Stimulated activated CD8-positive, alpha-beta memory T cell treated with anti-CD3 and anti-CD28 coated beads, Interleukin-4, amount 100 ng/mL, for 24 hours (primary cell): ENCODE measurements around the gene LPP.
A peak's percentile ranks its signal among the peaks of the same experiment; 100 is the strongest.

ENCODE experiments used
- DNase-seq: peaks from one replicate; pipeline ENCODE4 v3.0.0-alpha.2; 2020; ENCODE audit warnings: low read depth

The LPP gene

DNA sequence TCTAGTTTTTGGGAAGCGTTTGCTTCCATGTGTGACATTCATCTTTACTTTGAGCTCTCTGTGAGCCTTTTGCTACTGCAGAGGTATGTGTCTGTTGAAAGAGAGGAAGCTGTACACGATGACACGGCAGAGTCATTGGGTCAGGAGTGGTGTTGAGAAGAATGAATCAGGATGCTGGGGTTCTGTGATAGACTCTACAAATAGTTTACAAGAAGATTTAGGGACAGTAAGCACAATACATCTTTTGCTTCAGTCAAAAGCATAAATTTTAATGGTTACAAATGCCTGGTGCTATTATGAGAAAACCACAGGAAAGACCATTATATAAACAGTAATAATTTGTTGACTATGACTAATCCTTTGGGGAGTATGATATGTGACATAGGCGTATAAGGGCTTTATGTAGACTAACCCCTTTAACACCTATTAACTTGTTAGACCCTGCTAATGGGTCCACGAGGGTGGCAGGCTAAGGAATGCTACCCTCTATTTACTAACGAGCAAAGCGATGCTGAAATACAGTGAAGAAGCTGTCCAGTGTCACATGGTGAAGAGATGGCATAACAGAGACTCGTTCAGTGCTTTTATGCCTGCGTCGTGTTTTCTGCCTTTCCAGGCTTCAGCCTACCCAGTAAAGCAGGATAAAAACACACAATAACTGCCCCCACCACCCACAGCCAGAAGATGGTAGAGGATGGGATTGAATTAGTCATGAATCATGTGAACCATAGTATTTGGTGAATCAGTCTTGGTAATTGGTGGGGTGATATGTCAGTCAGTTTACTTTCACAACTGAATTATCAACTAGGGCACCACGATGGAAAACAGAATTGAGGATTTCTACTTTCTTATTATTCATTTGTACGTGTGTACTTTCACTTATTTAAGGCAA is 118.8 kb downstream of the LPP start:
- DNase-seq, result no peak

DNA sequence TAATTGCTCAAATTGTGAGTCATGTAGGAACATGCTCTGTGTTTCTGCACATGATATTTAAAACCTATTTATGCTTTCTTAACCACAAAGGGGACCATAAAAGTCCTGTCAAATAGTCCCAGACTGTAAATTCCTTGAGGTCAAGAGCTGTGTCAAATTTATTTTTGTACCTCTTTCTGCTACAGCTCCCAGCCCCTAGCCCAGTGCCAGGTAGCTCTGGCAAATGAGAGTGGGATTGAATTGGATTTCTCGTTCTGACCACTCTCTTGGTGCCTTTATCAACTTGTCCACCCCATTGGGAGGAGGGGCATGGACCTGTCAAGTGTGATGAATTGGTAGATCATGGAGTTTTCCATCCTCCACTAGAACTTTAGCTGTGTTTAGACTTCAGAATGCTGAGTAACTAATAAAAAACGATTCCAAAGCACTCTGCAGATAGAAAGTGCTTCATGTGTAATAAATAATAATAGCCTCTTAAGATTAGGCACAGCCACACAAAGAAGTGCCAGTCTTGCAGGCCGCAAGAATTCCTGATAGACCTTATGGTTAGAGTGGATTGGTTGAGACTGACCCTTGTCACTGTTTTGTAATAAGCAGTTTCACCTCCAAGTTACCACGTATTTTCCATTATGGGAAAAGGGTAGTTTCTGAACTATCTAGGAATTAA is 120.4 kb downstream of the LPP start:
- no peak for DNase-seq

DNA sequence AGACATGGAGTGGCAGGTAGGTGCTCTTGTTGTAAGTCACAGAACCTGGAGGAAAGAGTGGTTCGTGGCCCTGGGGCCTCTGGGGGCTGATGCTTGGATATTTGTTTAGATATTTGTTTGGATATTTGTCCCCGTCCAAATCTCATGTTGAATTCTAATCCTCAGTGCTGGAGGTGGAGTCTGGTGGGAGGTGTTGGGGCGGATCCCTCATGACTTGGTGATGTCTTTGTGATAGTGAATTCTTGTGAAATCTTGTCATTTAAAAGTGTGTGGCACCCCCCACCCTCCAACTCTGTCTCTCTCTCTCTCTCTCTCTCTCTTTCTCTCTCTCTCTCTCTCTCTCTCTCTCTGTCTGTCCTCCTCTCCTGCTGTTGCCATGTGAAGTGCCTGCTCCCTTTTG is 122.4 kb downstream of the LPP start:
- no peak for DNase-seq

DNA sequence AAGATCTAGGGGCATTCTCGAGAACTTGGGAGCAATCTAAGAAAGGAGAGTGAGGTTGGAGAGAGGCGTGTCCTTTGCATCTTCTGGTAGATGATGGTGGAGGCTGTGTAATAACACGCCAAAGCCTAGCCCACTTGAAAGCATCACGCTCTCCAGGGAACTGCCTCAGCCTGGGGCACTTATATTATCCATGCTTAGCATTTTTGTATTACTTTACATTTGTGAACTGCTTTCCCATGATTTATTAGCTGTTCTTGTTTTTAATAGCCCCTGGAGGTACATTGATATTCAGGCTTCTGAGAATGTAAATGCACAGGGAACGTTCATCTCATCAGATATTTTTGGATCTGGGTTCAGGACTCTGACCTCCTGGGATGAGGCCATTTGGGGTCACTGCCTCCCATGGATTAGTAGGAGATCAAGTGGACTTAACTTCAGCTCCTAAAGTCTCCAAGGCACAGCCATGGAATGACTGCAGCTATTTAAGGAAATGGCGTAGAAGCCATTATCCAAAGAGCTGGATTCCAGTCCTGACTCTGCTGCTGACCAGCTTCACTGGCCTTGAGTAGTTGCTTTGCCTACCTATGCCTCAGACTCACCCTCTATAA is 124.9 kb downstream of the LPP start:
- DNase-seq, result no peak

DNA sequence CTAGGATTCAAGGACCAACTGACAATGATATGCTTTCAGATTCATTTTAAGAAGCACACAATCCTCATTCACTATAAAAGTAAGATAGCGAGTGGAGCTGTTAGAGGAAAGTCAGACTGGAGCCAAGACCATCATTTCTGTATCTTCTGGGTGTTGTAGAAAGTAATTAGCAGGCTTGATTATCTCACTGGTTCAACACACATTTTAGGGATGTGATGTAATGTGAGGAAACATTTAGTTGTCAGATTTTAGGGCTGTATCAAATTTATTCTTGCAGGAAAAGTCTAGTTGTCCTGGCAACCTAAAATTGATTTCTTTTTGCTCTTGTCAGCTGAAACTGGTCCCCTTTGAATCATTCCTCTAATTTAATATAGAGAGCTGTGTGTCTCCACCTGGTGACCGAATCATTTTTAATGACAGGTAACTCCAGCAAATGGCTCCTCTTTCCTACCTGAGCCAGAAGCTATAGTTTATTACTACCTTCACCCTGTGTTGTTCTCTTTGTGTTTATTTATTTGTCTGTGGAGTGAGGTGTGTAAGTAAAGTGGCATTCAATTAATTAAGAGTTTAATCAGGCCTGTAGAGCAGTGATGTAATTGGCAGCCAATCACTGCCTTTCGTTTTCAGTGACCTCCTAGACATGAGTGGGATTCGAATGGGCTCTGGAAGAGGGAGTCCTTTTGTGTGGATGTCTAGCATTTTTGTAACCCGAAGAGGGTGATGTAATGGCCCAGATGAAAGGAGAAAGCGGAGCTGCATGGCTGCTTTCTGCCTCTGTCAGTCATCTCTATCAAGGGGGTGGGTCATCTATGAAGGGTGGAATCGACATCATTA is 125.8 kb downstream of the LPP start:
- no peak for DNase-seq

DNA sequence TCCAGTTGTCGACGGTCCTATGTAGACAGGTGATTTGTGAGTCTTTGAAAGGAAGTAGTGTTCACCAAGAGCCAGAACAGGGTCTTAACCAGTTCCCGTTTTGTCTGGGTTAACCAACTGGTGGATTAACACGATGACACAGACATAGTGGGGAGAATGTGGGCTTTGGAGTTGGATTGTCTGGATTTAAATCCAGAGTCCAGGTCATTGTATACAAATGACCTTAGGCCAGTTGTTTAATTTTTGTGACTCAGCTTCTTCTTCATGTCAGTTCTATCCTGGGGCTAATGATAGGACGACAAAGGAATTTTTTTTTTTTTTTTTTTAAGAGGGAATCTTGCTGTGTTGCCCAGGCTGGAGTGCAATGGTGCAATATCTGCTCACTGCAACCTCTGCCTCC is 126.7 kb downstream of the LPP start:
- no peak for DNase-seq

DNA sequence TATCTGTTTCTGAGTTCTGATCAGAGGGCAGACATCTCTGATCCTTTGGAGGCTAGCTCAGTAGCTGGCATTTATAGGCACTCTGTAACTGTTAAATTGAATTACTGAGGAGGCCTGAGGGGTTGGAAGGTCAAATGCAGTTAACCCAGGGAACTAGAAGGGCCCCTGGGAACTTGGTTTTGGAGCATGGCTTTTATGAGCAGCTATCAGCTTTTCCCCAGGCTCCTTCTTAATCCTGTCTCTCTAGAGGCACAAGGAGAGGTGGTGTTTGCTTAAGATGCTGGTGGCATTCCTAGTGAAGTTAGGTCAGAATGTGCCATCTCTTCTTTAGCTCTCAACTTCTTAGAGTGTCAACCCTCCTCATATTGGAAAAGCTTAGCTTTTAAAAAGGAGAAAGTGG is 128.9 kb downstream of the LPP start:
- DNase-seq, result no peak

DNA sequence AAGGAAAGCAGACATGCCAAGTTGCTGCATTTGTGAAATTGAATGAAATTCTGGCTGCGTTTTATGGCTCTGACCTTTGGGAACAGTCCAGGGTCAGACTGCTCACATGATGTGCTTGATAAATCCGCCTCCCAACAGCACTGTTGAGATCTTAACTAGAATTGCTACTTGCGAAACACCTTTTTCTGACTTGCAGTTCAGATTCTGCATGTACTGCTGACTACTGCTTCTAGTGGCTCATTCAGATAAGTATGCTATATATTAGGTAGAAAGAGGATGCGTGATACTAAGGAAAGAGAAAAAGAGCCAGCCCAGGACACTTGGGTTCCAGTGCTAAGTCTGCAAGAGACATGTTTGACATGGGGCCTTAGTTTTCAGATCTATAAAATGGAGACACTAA is 129.4 kb downstream of the LPP start:
- DNase-seq, result no peak

DNA sequence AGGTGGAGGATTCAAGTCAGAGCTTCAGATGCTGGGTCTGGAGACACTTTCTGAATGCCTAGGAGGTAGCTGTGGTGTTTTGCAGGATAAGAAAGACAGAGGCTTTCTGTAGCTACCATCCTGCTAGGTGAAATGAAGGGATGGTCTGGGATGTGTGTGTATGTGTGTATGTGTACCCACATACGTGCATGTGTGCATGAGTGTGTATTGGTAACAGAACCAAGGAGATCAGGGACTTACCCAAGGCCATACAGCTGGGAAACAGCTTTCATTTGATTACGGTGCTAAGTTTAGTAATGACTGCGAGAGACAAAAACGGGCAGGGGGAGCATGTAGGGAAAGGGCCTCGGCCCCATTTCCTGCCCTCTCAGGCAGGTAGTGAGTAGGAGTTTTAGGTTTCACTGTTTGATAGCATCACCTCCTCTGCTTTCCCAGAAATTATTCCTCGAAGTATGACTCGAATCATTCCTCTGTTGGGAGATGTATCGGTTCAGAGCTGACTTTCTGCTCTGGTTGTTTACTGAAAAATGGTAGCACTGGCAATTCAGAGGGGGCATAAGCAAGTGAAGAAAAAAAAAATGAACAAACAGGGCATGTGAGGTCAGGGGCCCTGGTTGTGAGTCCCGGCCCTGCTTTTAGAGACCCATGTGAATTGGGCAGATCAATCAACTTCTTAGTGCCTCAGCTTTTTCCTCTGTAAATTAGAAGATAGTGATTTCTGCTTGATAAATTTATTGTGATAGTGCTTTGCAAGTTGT is 130.7 kb downstream of the LPP start:
- DNase-seq, result peak; percentile 30

DNA sequence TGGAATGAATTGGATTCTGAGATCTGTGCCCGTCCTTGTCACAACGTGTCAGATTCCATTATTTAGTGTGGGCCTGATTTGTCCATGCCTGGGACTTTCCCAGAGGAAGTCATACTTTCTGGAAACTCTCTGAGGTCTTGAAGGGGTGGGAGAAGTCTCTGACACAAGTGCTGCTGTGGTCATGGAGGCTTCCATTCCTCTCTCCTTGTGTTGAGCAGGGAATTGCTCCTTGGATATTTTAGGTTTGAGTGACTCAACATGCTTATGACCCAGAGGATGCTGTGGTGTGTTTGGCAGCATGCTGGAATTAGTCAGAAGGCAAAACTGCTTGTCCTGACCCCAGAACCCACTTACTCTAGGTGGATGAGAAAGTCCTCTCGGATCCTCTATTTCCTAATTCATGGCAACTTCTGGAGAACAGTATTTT is 132.1 kb downstream of the LPP start:
- DNase-seq, result no peak

DNA sequence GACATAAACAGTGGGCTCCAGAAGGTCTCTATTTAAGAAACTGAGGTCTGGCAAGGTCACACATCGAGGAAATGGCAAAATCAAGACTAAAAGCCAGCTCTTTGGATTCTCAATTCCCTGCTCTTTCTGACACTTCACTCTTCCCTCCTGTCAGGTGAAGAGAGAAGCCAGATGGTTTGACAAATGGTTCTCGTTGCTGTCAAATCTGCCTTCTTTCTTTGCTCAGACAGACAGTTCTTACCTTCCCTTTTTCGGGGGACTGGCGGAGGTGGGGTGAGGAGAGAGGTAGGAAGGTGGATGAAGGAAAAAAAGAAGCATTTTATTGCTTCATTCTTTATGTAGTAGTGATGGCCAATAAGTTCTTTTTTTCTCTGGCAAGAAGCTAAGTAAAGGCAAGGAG is 133.4 kb downstream of the LPP start:
- DNase-seq, result no peak

DNA sequence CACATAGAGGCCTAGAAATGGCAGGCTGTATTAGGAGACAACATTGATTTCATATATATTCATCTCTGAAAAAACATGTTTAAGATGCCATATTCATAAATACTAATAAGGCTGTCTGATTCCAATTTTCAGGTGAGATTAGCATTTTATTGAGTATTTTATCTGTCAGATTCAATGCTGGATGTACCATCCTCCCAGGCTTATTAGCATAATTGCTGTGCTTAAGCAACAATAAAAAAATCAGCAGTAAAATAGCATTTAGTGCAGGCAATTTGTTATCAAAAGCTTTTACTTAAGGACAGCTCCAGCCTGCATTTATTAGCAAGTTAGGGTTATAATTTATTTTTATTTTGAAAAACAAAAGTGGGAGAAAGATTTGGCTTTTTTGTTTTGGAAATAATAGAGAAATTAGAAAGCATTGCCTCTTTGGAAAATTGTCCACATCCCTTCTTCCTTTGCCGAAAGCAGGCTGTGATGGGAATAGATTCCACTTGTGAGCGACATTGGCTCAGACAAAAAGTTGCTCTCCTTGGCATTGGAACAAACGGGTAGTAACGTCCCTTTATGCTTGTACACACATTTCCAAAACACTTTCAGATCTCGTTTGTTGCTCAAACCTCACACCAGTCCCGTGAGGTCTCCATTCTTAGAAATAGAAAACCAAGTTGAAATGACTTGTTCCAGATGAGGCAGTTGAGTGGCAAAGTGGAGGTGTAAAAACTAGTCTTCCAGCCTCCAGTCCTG is 134.0 kb downstream of the LPP start:
- DNase-seq, result no peak

DNA sequence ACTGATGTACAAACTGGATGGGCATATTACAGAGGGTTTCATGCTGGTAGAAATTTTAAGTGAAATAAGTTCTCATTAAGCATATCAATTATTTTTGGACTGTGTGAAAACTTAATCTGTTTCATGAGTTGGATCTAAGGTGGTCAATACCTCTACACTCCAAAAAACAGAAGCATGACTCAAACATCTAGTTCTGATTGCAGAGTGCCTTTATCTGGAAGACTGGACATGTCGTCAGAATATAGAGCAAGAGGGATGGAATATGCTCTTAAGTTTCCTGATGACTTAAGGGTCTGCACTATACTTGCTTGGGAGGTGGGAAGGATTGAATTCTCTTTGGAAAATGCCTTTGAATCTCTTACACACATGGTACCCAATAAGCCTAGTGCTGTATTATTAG is 138.3 kb downstream of the LPP start:
- no peak for DNase-seq

DNA sequence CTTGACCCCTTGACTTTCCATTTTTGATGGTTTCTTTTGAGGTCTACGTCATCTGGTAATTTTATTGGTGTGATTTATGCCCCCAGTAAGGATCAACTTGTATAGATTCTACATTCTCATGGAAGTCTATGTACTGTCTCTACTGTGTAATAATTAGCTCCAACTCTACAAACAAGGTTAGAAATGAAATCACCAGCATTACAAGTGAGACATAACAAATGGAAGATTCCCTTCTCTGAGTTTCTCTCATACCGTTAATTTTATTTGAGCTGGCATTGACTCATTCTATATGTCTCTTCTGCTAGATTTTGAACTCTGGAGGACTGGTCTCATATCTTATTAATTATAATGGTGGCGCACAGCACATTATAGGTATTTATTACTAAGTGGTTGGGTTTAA is 138.9 kb downstream of the LPP start:
- DNase-seq, result no peak

DNA sequence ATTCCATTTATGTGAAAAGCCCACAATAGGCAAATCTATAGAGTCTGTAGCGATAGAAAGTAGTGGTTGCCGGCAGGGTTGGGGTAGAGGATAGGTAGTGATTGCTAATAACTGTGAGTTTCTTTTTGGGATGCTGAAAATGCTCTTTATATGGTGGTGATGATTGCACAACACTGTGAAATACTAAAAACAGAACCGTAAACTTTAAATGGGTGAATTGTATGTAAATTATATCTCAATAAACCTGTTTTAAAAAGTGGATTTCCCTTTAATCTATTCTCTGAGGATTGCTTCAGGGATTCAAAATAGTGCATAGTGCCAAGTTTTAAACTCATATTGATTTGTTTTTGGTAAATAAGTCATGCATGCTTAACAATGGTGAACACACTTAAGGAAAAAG is 140.2 kb downstream of the LPP start:
- no peak for DNase-seq

DNA sequence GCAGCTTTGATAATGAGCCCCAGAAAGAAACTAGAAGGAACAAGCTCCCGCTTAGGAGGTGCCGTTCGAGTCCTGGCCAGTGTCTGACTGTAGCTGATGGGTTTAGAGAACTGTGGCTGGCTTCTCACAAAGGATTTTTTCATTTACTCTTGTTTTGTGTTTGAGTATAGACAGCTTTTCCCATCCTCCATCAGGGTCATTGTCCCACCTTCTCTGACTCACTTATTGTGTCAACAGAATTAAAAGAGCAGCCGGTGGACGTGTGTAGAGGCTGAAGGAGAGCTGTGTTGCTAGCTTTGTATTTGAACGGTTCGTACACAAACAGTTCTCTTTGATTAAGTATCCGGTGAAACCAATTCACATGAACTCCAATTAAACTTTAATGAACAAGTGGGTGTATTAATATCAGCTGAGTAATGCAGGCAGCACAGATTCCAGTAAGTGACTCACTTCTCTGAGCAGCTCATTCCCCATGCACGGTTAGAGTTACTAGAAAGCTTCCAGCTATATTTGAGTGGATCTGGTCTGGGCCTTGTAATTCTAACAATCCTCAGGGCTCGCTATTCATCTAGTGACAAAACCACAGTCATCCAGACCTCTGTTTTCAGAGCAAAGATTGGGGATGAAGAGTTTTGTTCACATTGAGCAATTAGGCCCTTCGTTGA is 141.0 kb downstream of the LPP start:
- DNase-seq, result no peak

DNA sequence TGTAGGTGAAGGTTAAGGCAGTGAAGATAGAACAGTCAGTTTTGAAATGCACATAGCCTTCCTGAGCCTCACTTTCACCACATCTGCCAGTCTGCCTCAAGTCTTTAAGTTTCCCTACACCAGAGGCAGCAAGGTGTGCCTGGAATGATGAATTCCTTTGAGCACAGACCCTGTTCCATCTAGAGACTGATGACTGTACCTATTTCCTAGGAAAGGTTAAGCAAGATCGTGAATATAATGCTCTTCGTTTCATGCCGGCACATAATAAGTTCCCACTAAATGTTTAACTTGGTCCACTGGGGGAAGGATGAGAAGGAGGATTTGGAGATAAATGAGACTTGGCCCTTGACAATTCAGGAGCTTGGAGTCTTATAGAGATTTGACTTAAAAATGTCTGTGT is 141.9 kb downstream of the LPP start:
- DNase-seq, result no peak

DNA sequence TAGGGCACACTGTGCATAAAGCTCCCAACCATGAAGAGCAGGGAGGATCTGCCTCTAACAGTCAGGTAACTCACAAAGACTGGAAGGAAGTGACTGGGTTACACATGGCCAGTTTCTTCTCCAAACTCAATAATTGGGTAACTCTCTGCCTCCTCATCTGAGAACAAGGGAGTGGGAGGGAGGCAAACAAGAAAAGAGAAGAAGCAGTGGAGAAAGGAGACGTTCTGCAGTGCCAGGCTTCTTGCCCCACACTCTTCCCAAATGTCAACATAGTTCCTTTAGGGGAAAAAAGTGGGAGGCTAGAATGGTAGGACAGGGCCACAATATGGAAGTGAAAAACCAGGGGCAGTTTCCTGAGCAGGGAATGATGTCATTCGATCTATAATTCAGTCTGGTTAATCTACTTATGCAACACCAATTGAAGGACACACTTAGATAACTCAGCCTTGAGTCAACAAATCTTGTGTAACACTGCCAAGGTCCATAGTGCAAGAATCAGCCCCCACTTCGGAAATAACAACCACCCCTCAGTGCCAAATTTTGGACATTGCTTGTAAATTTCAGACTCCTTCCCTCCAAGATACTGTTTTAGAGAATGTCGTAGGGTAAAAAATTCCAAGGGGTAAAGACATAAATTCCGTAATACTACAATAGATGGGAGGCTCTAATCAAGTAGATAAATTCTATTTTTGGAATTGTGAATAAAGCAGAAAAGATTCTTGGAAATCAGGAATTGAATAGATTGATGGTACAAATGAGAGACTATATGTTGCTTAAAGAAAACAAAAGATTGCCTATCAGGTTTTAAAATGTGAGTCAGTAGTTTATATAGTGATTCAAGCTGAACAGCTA is 143.0 kb downstream of the LPP start:
- no peak for DNase-seq

DNA sequence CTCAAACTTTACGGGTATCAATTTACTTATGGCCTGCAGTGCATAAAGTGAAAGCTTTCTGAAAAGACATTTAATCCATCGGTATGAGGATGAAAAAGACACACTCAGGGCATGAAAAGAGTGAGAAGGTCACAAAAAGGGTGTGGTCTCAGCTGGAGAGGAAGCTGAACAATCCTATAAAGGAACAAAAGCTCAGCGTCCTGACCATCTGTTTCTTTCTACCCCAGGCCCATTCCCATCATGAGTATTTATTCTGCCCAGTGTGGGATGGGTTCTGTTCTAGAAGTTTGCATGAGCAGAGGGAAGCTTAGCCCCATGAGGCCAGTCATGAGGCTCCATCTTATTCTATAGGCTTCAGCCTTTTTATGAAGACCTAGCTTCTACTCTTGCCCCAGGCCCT is 144.6 kb downstream of the LPP start:
- DNase-seq, result no peak
